ENCODE data around the gene GRIK3.

The GRIK3 gene

DNA sequence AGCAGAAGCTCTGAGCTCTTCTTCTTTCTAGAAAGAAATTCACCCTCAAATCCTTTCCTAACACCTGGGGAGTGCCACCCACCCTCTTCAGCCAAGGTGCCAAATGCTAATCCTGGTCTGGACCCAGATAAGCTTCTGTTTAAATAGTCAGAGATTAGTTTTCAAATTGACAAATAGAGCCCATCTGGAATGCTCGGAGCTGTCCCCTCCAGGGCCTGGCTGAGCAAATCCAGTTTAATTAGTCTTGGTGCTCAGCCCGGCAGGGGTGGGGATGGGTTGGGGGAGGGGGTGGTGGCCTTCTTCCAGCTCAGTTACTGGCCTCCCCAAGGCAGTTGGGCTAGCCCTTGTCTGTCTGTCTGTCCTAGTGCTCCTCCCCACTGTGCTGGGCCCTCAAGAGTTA, 269.5 kb downstream of the GRIK3 start:
- Histone ChIP-seq H3K4me1 (ENCODE audit: insufficient read depth, low read length, poor library complexity, severe bottlenecking) (peaks cover 8% of the 10 kb centered on the region), H3K4me3 (ENCODE audit: low read length, poor library complexity, severe bottlenecking) (no peak overlapping the region), H3K4me2 (ENCODE audit: low read depth, low read length, poor library complexity, severe bottlenecking) (no peak overlapping the region), H3K9ac (ENCODE audit: low read depth, low read length, poor library complexity, severe bottlenecking) (no peak overlapping the region), H3K9me3 (ENCODE audit: insufficient read depth, low read depth, low read length) (no peaks in the 10 kb centered on the region), H3K36me3 (ENCODE audit: insufficient read depth, low read length) (no peaks in the 10 kb centered on the region), H3F3A (ENCODE audit: low read depth) (no peaks in the 10 kb centered on the region), H3K27me3 (ENCODE audit: insufficient read depth, low read length, poor library complexity, severe bottlenecking) (no peaks in the 10 kb centered on the region), H3K9me2 (replicated peaks; ENCODE audit: low read depth, low read length) (no peaks in the 10 kb centered on the region), H2AFZ (ENCODE audit: low read length) (no peak overlapping the region), H4K20me1 (ENCODE audit: insufficient read depth, low read length, poor library complexity, severe bottlenecking) (no peaks in the 10 kb centered on the region), H3K79me2 (ENCODE audit: insufficient read depth, low read length) (no peaks in the 10 kb centered on the region)
- TF ChIP-seq, protein P1, sequence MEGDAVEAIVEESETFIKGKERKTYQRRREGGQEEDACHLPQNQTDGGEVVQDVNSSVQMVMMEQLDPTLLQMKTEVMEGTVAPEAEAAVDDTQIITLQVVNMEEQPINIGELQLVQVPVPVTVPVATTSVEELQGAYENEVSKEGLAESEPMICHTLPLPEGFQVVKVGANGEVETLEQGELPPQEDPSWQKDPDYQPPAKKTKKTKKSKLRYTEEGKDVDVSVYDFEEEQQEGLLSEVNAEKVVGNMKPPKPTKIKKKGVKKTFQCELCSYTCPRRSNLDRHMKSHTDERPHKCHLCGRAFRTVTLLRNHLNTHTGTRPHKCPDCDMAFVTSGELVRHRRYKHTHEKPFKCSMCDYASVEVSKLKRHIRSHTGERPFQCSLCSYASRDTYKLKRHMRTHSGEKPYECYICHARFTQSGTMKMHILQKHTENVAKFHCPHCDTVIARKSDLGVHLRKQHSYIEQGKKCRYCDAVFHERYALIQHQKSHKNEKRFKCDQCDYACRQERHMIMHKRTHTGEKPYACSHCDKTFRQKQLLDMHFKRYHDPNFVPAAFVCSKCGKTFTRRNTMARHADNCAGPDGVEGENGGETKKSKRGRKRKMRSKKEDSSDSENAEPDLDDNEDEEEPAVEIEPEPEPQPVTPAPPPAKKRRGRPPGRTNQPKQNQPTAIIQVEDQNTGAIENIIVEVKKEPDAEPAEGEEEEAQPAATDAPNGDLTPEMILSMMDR (conservative IDR thresholded peaks at IDR 0.05; ENCODE audit: low read length), result no peak
- no peak for TF ChIP-seq EZH2phosphoT487 (IDR thresholded peaks at IDR 0.05; ENCODE audit: borderline replicate concordance)

DNA sequence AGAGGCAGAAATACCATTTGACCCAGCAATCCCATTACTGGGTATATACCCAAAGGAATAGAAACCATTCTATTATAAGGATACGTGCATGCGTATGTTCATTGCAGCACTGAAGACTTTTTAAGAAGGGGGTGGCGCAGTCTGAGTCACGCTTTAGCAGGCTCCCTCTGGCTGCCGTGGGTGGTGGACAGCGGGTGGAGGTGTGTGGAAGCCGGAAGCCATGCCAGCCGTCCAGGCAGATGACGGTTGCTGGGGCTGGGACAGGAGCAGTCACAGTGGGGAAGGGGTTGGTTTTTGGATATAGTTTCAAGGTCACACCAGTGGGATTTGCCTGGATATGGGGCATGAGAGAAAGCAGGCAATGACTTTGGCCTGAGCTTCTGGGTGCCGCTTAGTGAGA, 270.5 kb downstream of the GRIK3 start:
- no peaks in the 10 kb centered on the region for H3K36me3 ChIP-seq (ENCODE audit: insufficient read depth, low read length)
- no peak overlapping the region for H3K4me2 ChIP-seq (ENCODE audit: low read depth, low read length, poor library complexity, severe bottlenecking)
- no peak overlapping the region for H3K4me3 ChIP-seq (ENCODE audit: low read length, poor library complexity, severe bottlenecking)
- H3F3A ChIP-seq (ENCODE audit: low read depth), result no peaks in the 10 kb centered on the region
- no peak overlapping the region for H3K9ac ChIP-seq (ENCODE audit: low read depth, low read length, poor library complexity, severe bottlenecking)
- no peaks in the 10 kb centered on the region for H3K9me2 ChIP-seq (replicated peaks; ENCODE audit: low read depth, low read length)
- H4K20me1 ChIP-seq (ENCODE audit: insufficient read depth, low read length, poor library complexity, severe bottlenecking), result no peaks in the 10 kb centered on the region
- no peak overlapping the region for H2AFZ ChIP-seq (ENCODE audit: low read length)
- no peak for TF ChIP-seq EZH2phosphoT487 (IDR thresholded peaks at IDR 0.05; ENCODE audit: borderline replicate concordance)
- TF ChIP-seq, protein P1 (conservative IDR thresholded peaks at IDR 0.05; ENCODE audit: low read length), result no peak
- H3K4me1 ChIP-seq (ENCODE audit: insufficient read depth, low read length, poor library complexity, severe bottlenecking), result peaks cover 8% of the 10 kb centered on the region
- H3K27me3 ChIP-seq (ENCODE audit: insufficient read depth, low read length, poor library complexity, severe bottlenecking), result no peaks in the 10 kb centered on the region
- no peaks in the 10 kb centered on the region for H3K79me2 ChIP-seq (ENCODE audit: insufficient read depth, low read length)
- H3K9me3 ChIP-seq (ENCODE audit: insufficient read depth, low read depth, low read length), result no peaks in the 10 kb centered on the region

DNA sequence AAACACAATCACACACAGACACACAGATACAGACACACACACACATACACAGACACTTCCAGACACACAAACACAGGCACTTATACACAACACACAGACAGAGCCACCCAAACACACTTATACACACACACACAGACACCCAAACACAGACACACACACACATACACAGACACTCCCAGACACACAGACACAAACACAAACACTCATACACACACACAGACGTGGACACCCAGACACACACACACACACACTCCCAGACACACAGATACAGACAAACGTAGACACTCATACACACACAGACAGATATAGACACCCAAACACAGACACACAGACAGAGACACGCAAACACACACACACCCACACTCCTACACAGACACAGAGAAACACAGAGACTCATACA, 272.1 kb downstream of the GRIK3 start:
- no peak for TF ChIP-seq EZH2phosphoT487 (IDR thresholded peaks at IDR 0.05; ENCODE audit: borderline replicate concordance)
- TF ChIP-seq, protein P1 (conservative IDR thresholded peaks at IDR 0.05; ENCODE audit: low read length), result no peak
- Histone ChIP-seq H3F3A (ENCODE audit: low read depth) (no peaks in the 10 kb centered on the region), H3K4me2 (ENCODE audit: low read depth, low read length, poor library complexity, severe bottlenecking) (no peak overlapping the region), H3K4me1 (ENCODE audit: insufficient read depth, low read length, poor library complexity, severe bottlenecking) (peaks cover 8% of the 10 kb centered on the region), H2AFZ (ENCODE audit: low read length) (no peak overlapping the region), H3K27me3 (ENCODE audit: insufficient read depth, low read length, poor library complexity, severe bottlenecking) (no peaks in the 10 kb centered on the region), H3K9me3 (ENCODE audit: insufficient read depth, low read depth, low read length) (no peaks in the 10 kb centered on the region), H3K4me3 (ENCODE audit: low read length, poor library complexity, severe bottlenecking) (no peak overlapping the region), H3K9ac (ENCODE audit: low read depth, low read length, poor library complexity, severe bottlenecking) (no peak overlapping the region), H4K20me1 (ENCODE audit: insufficient read depth, low read length, poor library complexity, severe bottlenecking) (no peaks in the 10 kb centered on the region), H3K36me3 (ENCODE audit: insufficient read depth, low read length) (no peaks in the 10 kb centered on the region), H3K9me2 (replicated peaks; ENCODE audit: low read depth, low read length) (no peaks in the 10 kb centered on the region), H3K79me2 (ENCODE audit: insufficient read depth, low read length) (no peaks in the 10 kb centered on the region)

Measured in Loucy (cell line).